K562 (cell line): Measurements from ENCODE around the gene TMEM164. TPM values are rescaled to one million over a fixed set of nuclear protein-coding genes. Genes with fewer than 3 reads are reported as not detected.
A peak's percentile ranks its signal among the peaks of the same experiment; 100 is the strongest.

ENCODE experiments used
- ATF3 ChIP-seq, 2 experiments: fragments of 450-650 bp in 1 of 2; sonication (generic) in 1 of 2; formaldehyde crosslinking in 1 of 2; IDR thresholded peaks in 1 of 2; conservative IDR thresholded peaks in 1 of 2; 2 replicates each; pipeline versions ENCODE4 v1.6.1 to v1.8.1; 2016 to 2023; ENCODE audit warnings: mild to moderate bottlenecking in 2 of 2, moderate library complexity in 2 of 2, inconsistent platforms in 1 of 2, missing genetic modification reagents in 1 of 2
- C11orf30 ChIP-seq: fragments of 450-650 bp; IDR thresholded peaks from 2 replicates; pipeline ENCODE4 v1.6.1; 2016; ENCODE audit warnings: low read depth, mild to moderate bottlenecking
- JUN ChIP-seq, 2 experiments: sonication (generic) in 1 of 2; formaldehyde crosslinking in 1 of 2; IDR thresholded peaks; 2 replicates each; pipeline versions ENCODE4 v1.6.1 to v1.8.0; 2012 to 2022; ENCODE audit warnings: borderline replicate concordance in 2 of 2, mild to moderate bottlenecking in 2 of 2, improper control_type of control experiment in 1 of 2, low read depth in 1 of 2, low read length in 1 of 2, missing genetic modification reagents in 1 of 2
- L3MBTL2 ChIP-seq: fragments of 450-650 bp; IDR thresholded peaks from 2 replicates; pipeline ENCODE4 v1.6.1; 2016; ENCODE audit warnings: mild to moderate bottlenecking, moderate library complexity
- LEF1 ChIP-seq: fragments of 450-650 bp; IDR thresholded peaks from 2 replicates; pipeline ENCODE4 v1.6.1; 2016; ENCODE audit warnings: mild to moderate bottlenecking
- NCOR1 ChIP-seq: fragments of 450-650 bp; IDR thresholded peaks from 2 replicates; pipeline ENCODE4 v1.6.1; 2016; ENCODE audit warnings: mild to moderate bottlenecking, moderate library complexity
- NFE2 ChIP-seq: IDR thresholded peaks from 2 replicates; pipeline ENCODE4 v1.6.1; 2014; ENCODE audit warnings: antibody characterized with exemption, low read depth
- RBBP5 ChIP-seq: fragments of 200-600 bp; sonication (generic); IDR thresholded peaks from 2 replicates; pipeline ENCODE4 v1.6.1; 2012; ENCODE audit warnings: borderline replicate concordance, mild to moderate bottlenecking, low read length, control low read depth, inconsistent platforms; ENCODE audit not compliant: insufficient read depth, poor library complexity, severe bottlenecking
- STAT5A ChIP-seq: IDR thresholded peaks from 2 replicates; pipeline ENCODE4 v1.6.1; 2012; ENCODE audit warnings: low read length, inconsistent platforms, borderline replicate concordance
- ZNF592 ChIP-seq: fragments of 450-650 bp; IDR thresholded peaks from 2 replicates; pipeline ENCODE4 v1.6.1; 2017; ENCODE audit warnings: antibody characterized with exemption, mild to moderate bottlenecking
- ZNF778 ChIP-seq: fragments of 450-650 bp; formaldehyde crosslinking; IDR thresholded peaks from 2 replicates; pipeline ENCODE4 v1.4.0; 2020; ENCODE audit warnings: mild to moderate bottlenecking, moderate library complexity
- ZSCAN32 ChIP-seq: fragments of 450-650 bp; formaldehyde crosslinking; IDR thresholded peaks from 2 replicates; pipeline ENCODE4 v1.4.0; 2020; ENCODE audit warnings: mild to moderate bottlenecking, moderate library complexity
- polyA plus RNA-seq, 8 experiments: library from polyadenylated mRNA; depleted of rRNA in 4 of 8; stranded (reverse) in 5 of 8; unstranded in 3 of 8; fragments of >200 nt; fragmentation: Nextera tagmentation in 2 of 8; fragmentation: Illumina TruSeq in 1 of 8; extraction: Ambion mirVana in 2 of 8; extraction: Trizol in 1 of 8; gene quantifications; 2 replicates each; pipeline versions ENCODE4 v1.2.1 to v1.2.3, GENCODE V29; 2011 to 2014; ENCODE audit warnings: inconsistent platforms in 1 of 8, missing spikeins in 1 of 8
- total RNA-seq, 7 experiments: library from RNA; depleted of rRNA in 6 of 7; stranded (reverse); fragments of >200 nt in 6 of 7; fragmentation: Illumina TruSeq in 2 of 7; extraction: Trizol in 2 of 7; gene quantifications; 2 replicates each; pipeline versions ENCODE4 v1.2.1 to v1.2.3, GENCODE V29; 2011 to 2021; ENCODE audit warnings: low replicate concordance in 1 of 7
- TF ChIP-seq, protein P1 (sequence below): sonication (generic); formaldehyde crosslinking; IDR thresholded peaks from 2 replicates; pipeline ENCODE4 v1.8.0; 2022; ENCODE audit warnings: mild to moderate bottlenecking, low read depth, missing genetic modification reagents
- TF ChIP-seq, protein P2 (sequence below): fragments of 450-650 bp; IDR thresholded peaks from 2 replicates; pipeline ENCODE4 v1.6.1; 2016

The TMEM164 gene
- total and polyA plus RNA-seq, 9 of the 15 experiments (the other 6 are each of a cell fraction or from before 2014, with no cell fraction given) = 2.4 to 57.3 (median 23.1) TPM

- TF ChIP-seq ATF3 (IDR thresholded peaks at IDR 0.05) (peak; percentile 76), ATF3 (CRISPR knock-in tag; conservative IDR thresholded peaks at IDR 0.05) (no peak), NCOR1 (peak; percentile 18; the same call in 1 of the 2 replicates), L3MBTL2 (peak; percentile 46; the same call in 1 of the 2 replicates), C11orf30 (peak; percentile 55; the same call in 1 of the 2 replicates), ZSCAN32 (CRISPR knock-in tag) (no peak), STAT5A (peak; percentile 53), ZNF778 (CRISPR knock-in tag) (no peak), NFE2 (peak; percentile 50), JUN (IDR thresholded peaks at IDR 0.05; ENCODE audit: borderline replicate concordance, low read depth, low read length) (0 out of 2 replicates have a peak, but pooled peaks have one; percentile 47), JUN (CRISPR knock-in tag; IDR thresholded peaks at IDR 0.05; ENCODE audit: borderline replicate concordance) (no peak), RBBP5 (peak; percentile 61), LEF1 (peak; percentile 65), ZNF592 (peak; percentile 80)
- TF ChIP-seq, protein P1, sequence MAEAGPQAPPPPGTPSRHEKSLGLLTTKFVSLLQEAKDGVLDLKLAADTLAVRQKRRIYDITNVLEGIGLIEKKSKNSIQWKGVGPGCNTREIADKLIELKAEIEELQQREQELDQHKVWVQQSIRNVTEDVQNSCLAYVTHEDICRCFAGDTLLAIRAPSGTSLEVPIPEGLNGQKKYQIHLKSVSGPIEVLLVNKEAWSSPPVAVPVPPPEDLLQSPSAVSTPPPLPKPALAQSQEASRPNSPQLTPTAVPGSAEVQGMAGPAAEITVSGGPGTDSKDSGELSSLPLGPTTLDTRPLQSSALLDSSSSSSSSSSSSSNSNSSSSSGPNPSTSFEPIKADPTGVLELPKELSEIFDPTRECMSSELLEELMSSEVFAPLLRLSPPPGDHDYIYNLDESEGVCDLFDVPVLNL (CRISPR knock-in tag) = no peak
- TF ChIP-seq, protein P2, sequence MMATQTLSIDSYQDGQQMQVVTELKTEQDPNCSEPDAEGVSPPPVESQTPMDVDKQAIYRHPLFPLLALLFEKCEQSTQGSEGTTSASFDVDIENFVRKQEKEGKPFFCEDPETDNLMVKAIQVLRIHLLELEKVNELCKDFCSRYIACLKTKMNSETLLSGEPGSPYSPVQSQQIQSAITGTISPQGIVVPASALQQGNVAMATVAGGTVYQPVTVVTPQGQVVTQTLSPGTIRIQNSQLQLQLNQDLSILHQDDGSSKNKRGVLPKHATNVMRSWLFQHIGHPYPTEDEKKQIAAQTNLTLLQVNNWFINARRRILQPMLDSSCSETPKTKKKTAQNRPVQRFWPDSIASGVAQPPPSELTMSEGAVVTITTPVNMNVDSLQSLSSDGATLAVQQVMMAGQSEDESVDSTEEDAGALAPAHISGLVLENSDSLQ = peak; percentile 44
Measured at GRCh38 chrX:109974906-109975655, 27.8 kb upstream of the TMEM164 start (continued).
